HPDE6-E6E7 (cell line): ENCODE data around the gene DAB1.

Experiments
- DNase-seq: peaks from one replicate; pipeline ENCODE4 v3.0.0; 2011; ENCODE audit warnings: missing footprints; ENCODE audit errors: extremely low spot score

DAB1 gene

GRCh38 chr1:56978819-56979218 is 445.0 kb downstream of the DAB1 start:
- no peak for DNase-seq

GRCh38 chr1:56977910-56978309 is 445.9 kb downstream of the DAB1 start:
- DNase-seq, result no peak

- DNase-seq, result no peak
Measured at GRCh38 chr1:56975446-56975845, 448.4 kb downstream of the DAB1 start.

- no peak for DNase-seq
Measured at GRCh38 chr1:56973923-56974742, 449.7 kb downstream of the DAB1 start.

- no peak for DNase-seq
Measured at GRCh38 chr1:56972976-56973375, 450.9 kb downstream of the DAB1 start.

GRCh38 chr1:56970280-56970679 is 453.6 kb downstream of the DAB1 start:
- no peak for DNase-seq

GRCh38 chr1:56968878-56969495 is 454.9 kb downstream of the DAB1 start:
- DNase-seq, result no peak

GRCh38 chr1:56967900-56968832 is 455.7 kb downstream of the DAB1 start:
- no peak for DNase-seq

GRCh38 chr1:56967355-56967754 is 456.5 kb downstream of the DAB1 start:
- DNase-seq, result no peak

GRCh38 chr1:56966698-56966999 is 457.2 kb downstream of the DAB1 start:
- no peak for DNase-seq

- DNase-seq, result no peak
Measured at GRCh38 chr1:56965916-56966697, 457.8 kb downstream of the DAB1 start, which contains the start of gene C8B. C8B (minus strand) TSS chr1:56966015; CDS start chr1:56965948, 67 bp downstream.

- DNase-seq, result no peak
Measured at GRCh38 chr1:56965191-56965590, 458.7 kb downstream of the DAB1 start.

- no peak for DNase-seq
Measured at GRCh38 chr1:56964349-56965017, 459.4 kb downstream of the DAB1 start.

GRCh38 chr1:56963667-56964066 is 460.2 kb downstream of the DAB1 start:
- DNase-seq, result no peak

GRCh38 chr1:56961426-56961825 is 462.4 kb downstream of the DAB1 start:
- DNase-seq, result no peak

- no peak for DNase-seq
Measured at GRCh38 chr1:56958526-56958925, 465.3 kb downstream of the DAB1 start.

- no peak for DNase-seq
Measured at GRCh38 chr1:56957931-56958330, 465.9 kb downstream of the DAB1 start.

- no peak for DNase-seq
Measured at GRCh38 chr1:56954664-56955063, 469.2 kb downstream of the DAB1 start.

GRCh38 chr1:56953386-56953785 is 470.5 kb downstream of the DAB1 start:
- DNase-seq, result no peak

- no peak for DNase-seq
Measured at GRCh38 chr1:56952501-56952900, 471.4 kb downstream of the DAB1 start.

GRCh38 chr1:56948403-56949023 is 475.3 kb downstream of the DAB1 start:
- DNase-seq, result no peak
